GM23338 (cell line): Measurements from ENCODE around the gene HOMER1. TPM values are rescaled to one million over a fixed set of nuclear protein-coding genes. Genes with fewer than 3 reads are reported as not detected.

Experiments used
- ATAC-seq: fragments of 200-7000 bp; cut with Tn5 transposase; 3 replicates; pipeline ENCODE4 v1.9.1; 2020
- DNase-seq: peaks from one replicate; pipeline ENCODE4 v3.0.0-alpha.2; 2015; ENCODE audit warnings: low spot score
- H2AFZ ChIP-seq: fragments of 200-600 bp; sonication (generic); 2 replicates; pipeline ENCODE4 v1.8.0; 2016; ENCODE audit warnings: antibody characterized with exemption, mild to moderate bottlenecking, moderate library complexity
- H3F3A ChIP-seq: fragments of 200-600 bp; sonication (generic); replicated peaks from 2 replicates; pipeline ENCODE4 v1.8.0; 2017; ENCODE audit warnings: antibody characterized with exemption, mixed run types, low read depth
- H3K27ac ChIP-seq: fragments of 200-600 bp; sonication (generic); 2 replicates; pipeline ENCODE4 v1.6.1; 2016; ENCODE audit warnings: low read depth
- H3K27me3 ChIP-seq: fragments of 200-600 bp; sonication (generic); 2 replicates; pipeline ENCODE4 v1.8.0; 2016; ENCODE audit warnings: mild to moderate bottlenecking, mixed run types, moderate library complexity; ENCODE audit not compliant: insufficient read depth
- H3K36me3 ChIP-seq: fragments of 200-600 bp; sonication (generic); 2 replicates; pipeline ENCODE4 v1.8.0; 2016; ENCODE audit warnings: mild to moderate bottlenecking; ENCODE audit not compliant: insufficient read depth
- H3K4me1 ChIP-seq: fragments of 200-600 bp; sonication (generic); 2 replicates; pipeline ENCODE4 v1.8.0; 2016; ENCODE audit warnings: mild to moderate bottlenecking, moderate library complexity; ENCODE audit not compliant: insufficient read depth
- H3K4me2 ChIP-seq: fragments of 200-600 bp; sonication (generic); 2 replicates; pipeline ENCODE4 v1.7.1; 2017; ENCODE audit warnings: mixed run types
- H3K4me3 ChIP-seq: fragments of 200-600 bp; sonication (generic); 2 replicates; pipeline ENCODE4 v1.6.1; 2016; ENCODE audit warnings: mixed run types
- H3K79me2 ChIP-seq: fragments of 200-600 bp; sonication (generic); replicated peaks from 2 replicates; pipeline ENCODE4 v1.8.0; 2017; ENCODE audit warnings: mild to moderate bottlenecking; ENCODE audit not compliant: insufficient read depth
- H3K9me2 ChIP-seq: fragments of 200-600 bp; sonication (generic); 2 replicates; pipeline ENCODE4 v1.8.0; 2017; ENCODE audit not compliant: insufficient read depth
- H4K20me1 ChIP-seq: fragments of 200-600 bp; sonication (generic); replicated peaks from 2 replicates; pipeline ENCODE4 v1.8.0; 2017; ENCODE audit warnings: mild to moderate bottlenecking; ENCODE audit not compliant: insufficient read depth
- H3K27ac Mint-ChIP-seq: 2 replicates; pipeline ENCODE4 v1.8.0; 2020; ENCODE audit warnings: inconsistent platforms, mild to moderate bottlenecking, moderate library complexity, mixed read lengths
- H3K27me3 Mint-ChIP-seq: 3 replicates; pipeline ENCODE4 v1.8.0; 2022; ENCODE audit warnings: low read depth, mild to moderate bottlenecking, moderate library complexity, mixed read lengths, inconsistent platforms; ENCODE audit not compliant: insufficient read depth, poor library complexity
- H3K36me3 Mint-ChIP-seq: 3 replicates; pipeline ENCODE4 v1.8.0; 2021; ENCODE audit warnings: low read depth, mild to moderate bottlenecking, inconsistent platforms, moderate library complexity, mixed read lengths
- H3K4me1 Mint-ChIP-seq: 3 replicates; pipeline ENCODE4 v1.8.0; 2020; ENCODE audit warnings: mild to moderate bottlenecking, inconsistent platforms, mixed read lengths
- H3K4me3 Mint-ChIP-seq: 3 replicates; pipeline ENCODE4 v1.8.0; 2021; ENCODE audit warnings: moderate library complexity, mild to moderate bottlenecking, inconsistent platforms, mixed read lengths
- H3K9me3 Mint-ChIP-seq: 3 replicates; pipeline ENCODE4 v1.8.0; 2020; ENCODE audit warnings: moderate library complexity, mild to moderate bottlenecking, inconsistent platforms, mixed read lengths
- CREB1 ChIP-seq: fragments of 250-450 bp; sonication (Bioruptor Pico); IDR thresholded peaks from 2 replicates; pipeline ENCODE4 v1.5.0; 2020; ENCODE audit warnings: low read depth, mild to moderate bottlenecking, moderate library complexity
- EZH2 ChIP-seq: fragments of 200-600 bp; sonication (generic); IDR thresholded peaks from one replicate; pipeline ENCODE4 v1.8.0; 2017; ENCODE audit warnings: antibody characterized with exemption, mild to moderate bottlenecking, low read depth; ENCODE audit not compliant: unreplicated experiment
- EZH2phosphoT487 ChIP-seq: fragments of 200-600 bp; sonication (generic); IDR thresholded peaks from one replicate; pipeline ENCODE4 v1.8.1; 2018; ENCODE audit warnings: antibody characterized with exemption; ENCODE audit not compliant: unreplicated experiment
- JUNB ChIP-seq: IDR thresholded peaks from one replicate; pipeline ENCODE4 v1.6.1; 2016; ENCODE audit warnings: antibody characterized with exemption; ENCODE audit not compliant: unreplicated experiment
- POLR2AphosphoS5 ChIP-seq: IDR thresholded peaks from 2 replicates; pipeline ENCODE4 v1.6.1; 2016; ENCODE audit warnings: antibody characterized with exemption, low read depth
- ZNF114 ChIP-seq: fragments of 250-450 bp; sonication (Bioruptor Pico); IDR thresholded peaks from 2 replicates; pipeline ENCODE4 v1.5.0; 2020; ENCODE audit warnings: mild to moderate bottlenecking, moderate library complexity
- ZNF331 ChIP-seq: fragments of 250-450 bp; sonication (Bioruptor Pico); IDR thresholded peaks from 2 replicates; pipeline ENCODE4 v1.5.0; 2020; ENCODE audit warnings: low read depth, mild to moderate bottlenecking, moderate library complexity
- polyA plus RNA-seq: library from polyadenylated mRNA; unstranded; fragments of >200 nt; fragmentation: Nextera tagmentation; extraction: Ambion mirVana; gene quantifications from 2 replicates; pipeline ENCODE4 v1.2.1, GENCODE V29; 2016
- total RNA-seq: library from RNA; depleted of rRNA; stranded (reverse); fragments of >200 nt; shearing (Covaris generic); gene quantifications from 2 replicates; pipeline ENCODE4 v1.2.3, GENCODE V29; 2014
- TF ChIP-seq, protein P1 (sequence below): fragments of 250-450 bp; sonication (Bioruptor Pico); IDR thresholded peaks from 2 replicates; pipeline ENCODE4 v1.5.0; 2020; ENCODE audit warnings: mild to moderate bottlenecking, moderate library complexity
- TF ChIP-seq, protein P2 (sequence below): IDR thresholded peaks from 2 replicates; pipeline ENCODE4 v1.6.1; 2016; ENCODE audit warnings: antibody characterized with exemption

Gene HOMER1
- total and polyA plus RNA-seq, 2 experiments from 2014 or later: 45.1 to 80.3 TPM

- TF ChIP-seq, protein P1, sequence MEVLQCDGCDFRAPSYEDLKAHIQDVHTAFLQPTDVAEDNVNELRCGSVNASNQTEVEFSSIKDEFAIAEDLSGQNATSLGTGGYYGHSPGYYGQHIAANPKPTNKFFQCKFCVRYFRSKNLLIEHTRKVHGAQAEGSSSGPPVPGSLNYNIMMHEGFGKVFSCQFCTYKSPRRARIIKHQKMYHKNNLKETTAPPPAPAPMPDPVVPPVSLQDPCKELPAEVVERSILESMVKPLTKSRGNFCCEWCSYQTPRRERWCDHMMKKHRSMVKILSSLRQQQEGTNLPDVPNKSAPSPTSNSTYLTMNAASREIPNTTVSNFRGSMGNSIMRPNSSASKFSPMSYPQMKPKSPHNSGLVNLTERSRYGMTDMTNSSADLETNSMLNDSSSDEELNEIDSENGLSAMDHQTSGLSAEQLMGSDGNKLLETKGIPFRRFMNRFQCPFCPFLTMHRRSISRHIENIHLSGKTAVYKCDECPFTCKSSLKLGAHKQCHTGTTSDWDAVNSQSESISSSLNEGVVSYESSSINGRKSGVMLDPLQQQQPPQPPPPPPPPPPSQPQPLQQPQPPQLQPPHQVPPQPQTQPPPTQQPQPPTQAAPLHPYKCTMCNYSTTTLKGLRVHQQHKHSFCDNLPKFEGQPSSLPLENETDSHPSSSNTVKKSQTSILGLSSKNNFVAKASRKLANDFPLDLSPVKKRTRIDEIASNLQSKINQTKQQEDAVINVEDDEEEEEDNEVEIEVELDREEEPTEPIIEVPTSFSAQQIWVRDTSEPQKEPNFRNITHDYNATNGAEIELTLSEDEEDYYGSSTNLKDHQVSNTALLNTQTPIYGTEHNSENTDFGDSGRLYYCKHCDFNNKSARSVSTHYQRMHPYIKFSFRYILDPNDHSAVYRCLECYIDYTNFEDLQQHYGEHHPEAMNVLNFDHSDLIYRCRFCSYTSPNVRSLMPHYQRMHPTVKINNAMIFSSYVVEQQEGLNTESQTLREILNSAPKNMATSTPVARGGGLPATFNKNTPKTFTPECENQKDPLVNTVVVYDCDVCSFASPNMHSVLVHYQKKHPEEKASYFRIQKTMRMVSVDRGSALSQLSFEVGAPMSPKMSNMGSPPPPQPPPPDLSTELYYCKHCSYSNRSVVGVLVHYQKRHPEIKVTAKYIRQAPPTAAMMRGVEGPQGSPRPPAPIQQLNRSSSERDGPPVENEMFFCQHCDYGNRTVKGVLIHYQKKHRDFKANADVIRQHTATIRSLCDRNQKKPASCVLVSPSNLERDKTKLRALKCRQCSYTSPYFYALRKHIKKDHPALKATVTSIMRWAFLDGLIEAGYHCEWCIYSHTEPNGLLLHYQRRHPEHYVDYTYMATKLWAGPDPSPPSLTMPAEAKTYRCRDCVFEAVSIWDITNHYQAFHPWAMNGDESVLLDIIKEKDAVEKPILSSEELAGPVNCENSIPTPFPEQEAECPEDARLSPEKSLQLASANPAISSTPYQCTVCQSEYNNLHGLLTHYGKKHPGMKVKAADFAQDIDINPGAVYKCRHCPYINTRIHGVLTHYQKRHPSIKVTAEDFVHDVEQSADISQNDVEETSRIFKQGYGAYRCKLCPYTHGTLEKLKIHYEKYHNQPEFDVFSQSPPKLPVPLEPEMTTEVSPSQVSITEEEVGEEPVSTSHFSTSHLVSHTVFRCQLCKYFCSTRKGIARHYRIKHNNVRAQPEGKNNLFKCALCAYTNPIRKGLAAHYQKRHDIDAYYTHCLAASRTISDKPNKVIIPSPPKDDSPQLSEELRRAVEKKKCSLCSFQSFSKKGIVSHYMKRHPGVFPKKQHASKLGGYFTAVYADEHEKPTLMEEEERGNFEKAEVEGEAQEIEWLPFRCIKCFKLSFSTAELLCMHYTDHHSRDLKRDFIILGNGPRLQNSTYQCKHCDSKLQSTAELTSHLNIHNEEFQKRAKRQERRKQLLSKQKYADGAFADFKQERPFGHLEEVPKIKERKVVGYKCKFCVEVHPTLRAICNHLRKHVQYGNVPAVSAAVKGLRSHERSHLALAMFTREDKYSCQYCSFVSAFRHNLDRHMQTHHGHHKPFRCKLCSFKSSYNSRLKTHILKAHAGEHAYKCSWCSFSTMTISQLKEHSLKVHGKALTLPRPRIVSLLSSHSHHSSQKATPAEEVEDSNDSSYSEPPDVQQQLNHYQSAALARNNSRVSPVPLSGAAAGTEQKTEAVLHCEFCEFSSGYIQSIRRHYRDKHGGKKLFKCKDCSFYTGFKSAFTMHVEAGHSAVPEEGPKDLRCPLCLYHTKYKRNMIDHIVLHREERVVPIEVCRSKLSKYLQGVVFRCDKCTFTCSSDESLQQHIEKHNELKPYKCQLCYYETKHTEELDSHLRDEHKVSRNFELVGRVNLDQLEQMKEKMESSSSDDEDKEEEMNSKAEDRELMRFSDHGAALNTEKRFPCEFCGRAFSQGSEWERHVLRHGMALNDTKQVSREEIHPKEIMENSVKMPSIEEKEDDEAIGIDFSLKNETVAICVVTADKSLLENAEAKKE (CRISPR knock-in tag): no peak
- TF ChIP-seq EZH2phosphoT487 (no peak), ZNF331 (CRISPR knock-in tag) (no peak), EZH2 (no peak)
Observed at GRCh38 chr5:79489773-79490172, 24.2 kb downstream of the HOMER1 start (continued).

- Histone ChIP-seq H3K9me2 (no peaks in the 10 kb centered on the region), H3K36me3 (no peaks in the 10 kb centered on the region), H3K4me3 (no peak overlapping the region), H3K27me3 (no peaks in the 10 kb centered on the region), H3K4me1 (peaks cover 11% of the 10 kb centered on the region), H3K4me2 (no peak overlapping the region), H3K27ac (no peak overlapping the region), H2AFZ (no peak overlapping the region), H4K20me1 (peaks cover 5% of the 10 kb centered on the region), H3F3A (no peaks in the 10 kb centered on the region), H3K79me2 (peaks cover 100% of the 10 kb centered on the region)
- Mint-ChIP-seq H3K27ac (no peak overlapping the region), H3K4me1 (peaks cover 21% of the 10 kb centered on the region), H3K27me3 (no peaks in the 10 kb centered on the region), H3K4me3 (no peak overlapping the region), H3K9me3 (no peaks in the 10 kb centered on the region), H3K36me3 (no peaks in the 10 kb centered on the region; the same call in 2 of the 3 replicates)
- no peak for ATAC-seq
- no peak for DNase-seq
- no peak for TF ChIP-seq JUNB
- no peak for TF ChIP-seq CREB1
- TF ChIP-seq EZH2phosphoT487: no peak
- TF ChIP-seq, protein P1 (CRISPR knock-in tag): no peak
- no peak for TF ChIP-seq ZNF114
- TF ChIP-seq POLR2AphosphoS5: no peak
- TF ChIP-seq, protein P2, sequence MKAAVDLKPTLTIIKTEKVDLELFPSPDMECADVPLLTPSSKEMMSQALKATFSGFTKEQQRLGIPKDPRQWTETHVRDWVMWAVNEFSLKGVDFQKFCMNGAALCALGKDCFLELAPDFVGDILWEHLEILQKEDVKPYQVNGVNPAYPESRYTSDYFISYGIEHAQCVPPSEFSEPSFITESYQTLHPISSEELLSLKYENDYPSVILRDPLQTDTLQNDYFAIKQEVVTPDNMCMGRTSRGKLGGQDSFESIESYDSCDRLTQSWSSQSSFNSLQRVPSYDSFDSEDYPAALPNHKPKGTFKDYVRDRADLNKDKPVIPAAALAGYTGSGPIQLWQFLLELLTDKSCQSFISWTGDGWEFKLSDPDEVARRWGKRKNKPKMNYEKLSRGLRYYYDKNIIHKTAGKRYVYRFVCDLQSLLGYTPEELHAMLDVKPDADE: no peak
Observed at GRCh38 chr5:79488775-79489174, 25.2 kb downstream of the HOMER1 start.
